KOPT-K1 (cell line): ENCODE data around the gene LENEP.

Source experiments
- H3K27ac ChIP-seq: fragments of 200-600 bp; sonication (generic); 2 replicates; pipeline ENCODE4 v1.5.1; 2016; ENCODE audit warnings: antibody characterized with exemption, mild to moderate bottlenecking, low read depth, low read length; ENCODE audit not compliant: poor library complexity, severe bottlenecking
- H3K36me3 ChIP-seq: fragments of 200-600 bp; sonication (generic); 2 replicates; pipeline ENCODE4 v1.5.1; 2017; ENCODE audit warnings: antibody characterized with exemption, mild to moderate bottlenecking, low read length, moderate library complexity; ENCODE audit not compliant: insufficient read depth
- H3K9me3 ChIP-seq: fragments of 200-600 bp; sonication (generic); 2 replicates; pipeline ENCODE4 v1.5.1; 2017; ENCODE audit warnings: antibody characterized with exemption, low read length, mild to moderate bottlenecking; ENCODE audit not compliant: insufficient read depth, poor library complexity, severe bottlenecking

The LENEP gene

DNA sequence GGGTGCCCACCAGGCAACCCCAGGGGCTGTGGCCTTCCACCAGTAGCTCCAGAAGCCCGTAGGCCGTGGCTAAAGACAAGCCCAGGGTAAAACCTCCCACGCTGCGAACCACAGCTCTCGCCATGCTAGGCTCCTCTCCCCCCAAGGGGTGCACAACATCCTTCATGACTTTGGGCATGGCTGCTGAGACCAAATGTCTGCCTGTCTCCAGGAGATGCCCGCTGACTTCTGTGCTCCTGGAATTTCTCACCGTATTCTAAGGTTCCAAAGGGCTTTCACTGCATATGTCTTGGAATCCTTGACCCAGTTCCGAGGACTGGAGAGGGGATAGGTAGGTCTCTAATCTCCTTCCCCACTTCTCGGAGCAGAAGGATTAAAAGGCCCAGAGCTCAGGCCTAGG is 40.1 kb downstream of the LENEP start, which contains the start of the genes DCST1 and DCST2:
Gene DCST1, plus strand, starts transcription at position 301 of the 400 bp plus-strand sequence. CDS start 213 bp downstream, outside the sequence.
Gene DCST2, minus strand, starts transcription at position 258 of the 400 bp plus-strand sequence. Its CDS starts 80 bp downstream, at position 178.
- H3K27ac ChIP-seq = no peak within 1 kb of the TSS
- no peaks in the 10 kb centered on the region for H3K36me3 ChIP-seq
- no peaks in the 10 kb centered on the region for H3K9me3 ChIP-seq

DNA sequence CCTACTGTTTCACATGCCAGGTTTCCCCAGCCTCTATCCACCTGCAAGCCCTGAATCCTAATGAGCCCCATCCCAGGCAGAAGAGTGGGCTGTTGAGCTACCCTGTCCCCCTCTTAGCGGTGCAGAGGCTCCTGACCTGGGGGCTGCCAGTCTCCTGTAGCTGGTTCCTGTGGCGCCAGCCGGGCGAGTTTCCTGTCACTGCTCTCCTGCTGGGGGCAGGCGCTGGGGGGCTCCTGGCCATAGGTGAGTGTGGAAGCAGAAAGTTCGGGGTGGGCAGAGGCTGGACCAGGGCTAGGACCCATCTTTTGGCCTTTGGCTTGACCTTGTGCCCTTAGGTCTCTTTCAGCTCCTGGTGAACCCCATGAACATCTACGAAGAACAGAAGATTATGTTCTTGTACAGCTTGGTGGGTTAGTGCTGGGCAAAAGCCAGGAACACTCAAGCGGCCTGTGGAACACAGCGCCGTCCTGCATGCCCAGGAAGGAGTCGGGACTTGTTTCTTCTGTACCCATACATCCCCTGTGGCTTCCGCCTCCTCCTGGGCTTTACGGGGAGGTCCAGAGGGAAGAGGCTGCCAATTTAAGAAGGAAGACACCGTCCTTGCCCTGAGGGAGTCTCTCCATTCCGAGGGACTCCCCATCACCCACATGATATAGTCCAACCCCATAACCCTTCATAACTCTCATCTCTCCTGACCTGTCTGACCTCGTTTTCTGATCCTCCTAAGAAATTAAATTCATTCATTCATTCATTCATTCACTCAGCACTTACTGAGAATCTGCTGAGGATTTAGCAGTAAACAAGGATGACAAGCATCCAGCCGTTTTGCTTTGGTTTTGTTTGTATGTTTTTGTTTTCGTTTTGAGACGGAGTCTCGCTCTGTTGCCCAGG is 41.2 kb downstream of the LENEP start:
- Histone ChIP-seq H3K27ac (no peak overlapping the region), H3K36me3 (no peaks in the 10 kb centered on the region), H3K9me3 (no peaks in the 10 kb centered on the region)

GRCh38 chr1:155035936-155036335 is 42.5 kb downstream of the LENEP start:
- Histone ChIP-seq H3K9me3 (no peaks in the 10 kb centered on the region), H3K36me3 (no peaks in the 10 kb centered on the region), H3K27ac (no peak overlapping the region)

- Histone ChIP-seq H3K27ac (no peak overlapping the region), H3K36me3 (no peaks in the 10 kb centered on the region), H3K9me3 (no peaks in the 10 kb centered on the region)
These were observed 43.7 kb downstream of the LENEP start for GRCh38 chr1:155037043-155037442.

DNA sequence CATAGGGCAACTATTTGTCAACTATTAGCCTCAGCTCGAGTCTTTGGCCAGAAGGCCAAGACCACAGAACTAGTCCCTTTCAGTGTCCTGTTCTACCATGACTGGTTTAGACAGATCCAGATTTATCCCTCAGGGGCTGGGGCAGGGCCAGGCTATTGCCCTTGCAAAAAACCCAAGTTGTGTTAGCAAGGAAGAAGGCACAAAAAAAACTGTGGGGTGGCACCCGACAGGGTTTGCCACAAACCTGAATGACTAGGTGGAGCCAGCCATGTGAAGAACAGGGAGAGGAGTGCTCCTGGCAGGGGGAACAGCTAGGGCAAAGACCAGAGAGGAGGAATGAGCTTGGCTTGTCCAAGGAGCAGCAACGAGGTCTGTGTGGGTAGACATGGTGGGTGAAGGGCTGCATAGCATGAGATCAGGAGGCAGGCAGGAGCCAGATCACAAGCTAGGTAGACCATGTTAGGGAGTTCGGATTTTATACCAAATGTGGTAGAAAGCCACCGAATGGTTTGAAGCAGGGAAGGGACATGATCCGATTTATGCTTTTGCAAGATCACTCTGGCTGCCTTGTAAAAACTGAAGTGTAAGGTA is 44.6 kb downstream of the LENEP start:
- no peak overlapping the region for H3K27ac ChIP-seq
- no peaks in the 10 kb centered on the region for H3K36me3 ChIP-seq
- no peaks in the 10 kb centered on the region for H3K9me3 ChIP-seq

DNA sequence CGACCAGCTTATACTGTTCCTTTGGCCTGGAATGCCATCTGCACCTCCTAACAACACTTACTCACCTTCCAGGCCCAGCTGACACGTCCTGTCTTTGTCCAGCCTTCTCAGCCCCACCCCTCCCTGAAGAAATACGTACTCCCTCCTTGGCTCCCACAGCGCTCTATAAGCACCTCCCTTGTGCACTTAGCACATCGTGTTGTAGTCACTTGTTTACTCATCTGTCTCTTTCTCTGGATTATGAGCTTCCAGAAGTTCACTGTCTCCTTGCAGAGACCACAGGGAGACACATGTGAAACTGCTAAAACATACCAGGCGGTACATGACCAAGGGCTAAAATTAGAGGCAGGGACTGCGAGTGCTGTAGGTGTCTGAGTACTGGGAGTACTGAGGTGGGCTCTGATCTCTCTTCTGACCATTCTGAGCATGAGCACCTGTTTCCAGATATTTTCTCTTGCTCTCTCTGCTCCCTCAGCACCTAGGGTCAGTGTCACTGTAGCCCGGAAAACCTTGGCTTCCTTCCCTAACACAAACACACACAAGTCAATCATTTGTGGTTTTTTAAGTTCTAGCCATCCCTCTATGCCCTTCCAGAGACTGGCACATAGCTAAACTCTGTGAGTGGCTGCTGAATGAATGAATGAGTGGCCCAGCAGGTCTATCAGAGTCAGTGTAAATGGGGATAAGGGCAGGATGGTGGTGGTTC is 45.4 kb downstream of the LENEP start:
- Histone ChIP-seq H3K36me3 (no peaks in the 10 kb centered on the region), H3K27ac (no peak overlapping the region), H3K9me3 (no peaks in the 10 kb centered on the region)

DNA sequence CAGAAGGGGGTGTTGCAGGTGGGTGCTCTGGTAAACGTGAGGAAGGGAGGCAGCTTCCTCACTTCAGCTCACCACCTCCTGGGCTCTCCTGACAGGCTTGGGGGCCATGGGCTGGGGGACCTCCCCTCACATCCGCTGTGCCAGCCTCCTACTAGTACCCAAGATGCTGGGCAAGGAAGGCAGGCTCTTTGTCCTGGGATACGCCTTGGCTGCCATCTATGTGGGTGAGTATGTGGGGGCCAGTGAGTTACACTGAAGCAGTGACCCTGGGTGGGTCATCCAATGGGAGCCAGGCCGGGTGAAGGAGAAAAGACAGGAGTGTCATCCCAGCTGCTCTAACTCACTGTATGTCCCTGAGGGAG is 45.9 kb downstream of the LENEP start:
- Histone ChIP-seq H3K9me3 (no peaks in the 10 kb centered on the region), H3K27ac (no peak overlapping the region)

GRCh38 chr1:155040358-155041093 is 47.1 kb downstream of the LENEP start:
- Histone ChIP-seq H3K9me3 (no peaks in the 10 kb centered on the region), H3K36me3 (no peaks in the 10 kb centered on the region), H3K27ac (no peak overlapping the region)

More for the DNA sequence above, 45.9 kb downstream of the LENEP start:
- no peaks in the 10 kb centered on the region for H3K36me3 ChIP-seq

DNA sequence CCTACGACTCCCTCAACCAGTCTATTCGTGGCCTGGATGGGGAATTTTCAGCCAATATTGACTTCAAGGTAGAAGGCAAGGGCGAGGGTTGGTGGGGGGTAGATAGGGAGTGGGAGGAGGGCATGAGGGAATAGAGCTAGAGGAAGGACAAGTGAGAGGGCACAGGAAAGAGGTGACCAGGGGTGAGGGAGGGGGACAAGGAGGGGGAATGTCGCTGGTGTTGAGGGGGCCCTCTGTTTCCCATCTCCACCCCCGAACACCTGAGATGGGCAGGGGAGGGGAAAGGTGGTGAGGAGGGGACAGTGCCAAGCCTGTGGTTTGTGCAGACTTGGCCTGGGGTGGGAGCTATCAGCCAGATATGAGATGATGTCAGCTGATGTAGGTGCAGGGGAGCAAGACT is 49.4 kb downstream of the LENEP start:
- H3K27ac ChIP-seq = no peak overlapping the region
- no peaks in the 10 kb centered on the region for H3K36me3 ChIP-seq
- H3K9me3 ChIP-seq = no peaks in the 10 kb centered on the region

- Histone ChIP-seq H3K27ac (no peak overlapping the region), H3K9me3 (no peaks in the 10 kb centered on the region), H3K36me3 (no peaks in the 10 kb centered on the region)
These were observed 49.9 kb downstream of the LENEP start for GRCh38 chr1:155043301-155043702.

DNA sequence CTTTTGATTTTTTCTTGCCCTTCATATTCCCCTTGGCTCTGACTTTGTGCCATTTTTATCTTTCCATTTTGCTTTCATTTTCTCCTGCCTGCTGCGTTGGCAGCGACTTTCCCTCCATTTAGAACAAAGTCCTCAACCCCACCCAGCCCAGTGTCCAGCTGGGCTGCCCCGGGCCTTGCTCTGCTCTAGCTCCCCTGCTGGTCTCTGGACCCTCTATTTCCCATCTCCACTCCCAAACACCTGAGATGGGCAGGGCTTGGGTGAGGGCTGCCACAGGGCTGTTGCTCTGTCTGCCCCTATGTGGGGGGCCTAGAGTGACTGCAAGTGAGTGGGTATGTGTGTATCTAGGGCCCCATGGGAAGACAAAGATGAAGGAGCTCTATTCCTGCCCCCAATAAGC is 50.4 kb downstream of the LENEP start:
- Histone ChIP-seq H3K27ac (no peak overlapping the region), H3K9me3 (no peaks in the 10 kb centered on the region), H3K36me3 (no peaks in the 10 kb centered on the region)
